Adrenal gland (tissue), 12 donors: Measurements from ENCODE around the gene SPAG17. TPM values are rescaled to one million over a fixed set of nuclear protein-coding genes. Genes with fewer than 3 reads are reported as not detected.

ENCODE experiments used
- DNase-seq, 7 donors: peaks; one replicate each; pipeline ENCODE4 v3.0.0-alpha.2; 2019 to 2020
- H3K27ac ChIP-seq, 5 donors: fragments of 200-600 bp; sonication (generic) in 4 of 5; 1 replicate in 3 of 5; 2 replicates in 2 of 5; pipeline versions ENCODE4 v1.5.1 to v1.8.0; 2016 to 2020; ENCODE audit warnings: mild to moderate bottlenecking in 1 of 5
- H3K27me3 ChIP-seq: fragments of 200-600 bp; 2 replicates; pipeline ENCODE4 v1.8.0; 2021
- H3K36me3 ChIP-seq, 2 donors: fragments of 200-600 bp; replicated peaks in 1 of 2; 1 replicate in 1 of 2; 2 replicates in 1 of 2; pipeline versions ENCODE4 v1.5.1 to v1.8.0; 2018 to 2022
- H3K4me1 ChIP-seq, 2 donors: fragments of 200-600 bp; replicated peaks in 1 of 2; 1 replicate in 1 of 2; 2 replicates in 1 of 2; pipeline versions ENCODE4 v1.5.1 to v1.8.0; 2018 to 2021
- H3K4me3 ChIP-seq, 4 donors: fragments of 200-600 bp; sonication (generic) in 3 of 4; one replicate each; pipeline ENCODE4 v1.5.1; 2016 to 2018
- H3K9me3 ChIP-seq, 3 donors: fragments of 200-600 bp; sonication (generic) in 1 of 3; replicated peaks in 1 of 3; 1 replicate in 2 of 3; 2 replicates in 1 of 3; pipeline versions ENCODE4 v1.5.1 to v1.8.0; 2016 to 2021
- POLR2A ChIP-seq, 2 donors: fragments of 450-650 bp; IDR thresholded peaks; one replicate each; pipeline ENCODE4 v1.6.1; 2017; ENCODE audit warnings: antibody characterized with exemption in 2 of 2, mild to moderate bottlenecking in 2 of 2, moderate library complexity in 1 of 2
- WGBS, 4 donors: extraction: QIAGEN DNeasy Blood & Tissue Kit in 2 of 4; methylation state at CpG; one replicate each; pipeline versions ENCODE4 v1.1.5 to v1.1.7; 2013 to 2017; 5-methylcytosine and 5-hydroxymethylcytosine counted together
- intact Hi-C, 2 donors: fragments of 100-400 bp; cut with DNase I; formaldehyde crosslinking; loops; one replicate each; pipeline versions ENCODE4 v1.14.1 to v1.15.0; 2022 to 2023
- polyA plus RNA-seq, 3 donors: library from polyadenylated mRNA; stranded (reverse); fragments of 200-250 nt in 2 of 3; fragments of 350-450 nt in 1 of 3; fragmentation: Illumina TruSeq in 1 of 3; extraction: RNeasy Lipid Tissue Mini Kit (QIAGEN cat#74804) in 1 of 3; gene quantifications; one replicate each; pipeline ENCODE4 v1.2.3, GENCODE V29; 2013 to 2014
- total RNA-seq, 9 donors: library from RNA; depleted of rRNA in 4 of 9; stranded (reverse); fragments of >200 nt in 4 of 9; fragments of 120-200 nt in 1 of 9; fragmentation: NEBNext Ultra II Directional in 1 of 9; extraction: Animal tissue kit (Norgen Biotek cat#: 25700) in 1 of 9; gene quantifications; one replicate each; pipeline versions ENCODE4 v1.1.0 to v1.2.4, GENCODE V29; 2013 to 2023
- TF ChIP-seq, protein P1 (sequence below), 6 experiments: fragments of 450-650 bp in 4 of 6; fragments of 200-600 bp in 2 of 6; sonication (generic) in 1 of 6; IDR thresholded peaks; 1 replicate in 5 of 6; 2 replicates in 1 of 6; pipeline versions ENCODE4 v1.5.1 to v1.8.0; 2016 to 2021; ENCODE audit warnings: antibody characterized with exemption in 6 of 6, mild to moderate bottlenecking in 2 of 6, moderate library complexity in 1 of 6
- donor health status: healthy with polysubstance abuse.
- donor health status: Bipolar disorder and iron deficiency.
- donor health status: DM: yes; HTN: yes; CAD: no.
- donor health status: DM: no; HTN: no; CAD: no.
- donor health status: DM: no; HTN: no; CAD: no.
- donor health status: DM: yes; HTN: yes; CAD: no.

The SPAG17 gene
- total and polyA plus RNA-seq, 12 donors, result 0.07 to 2.2 (median 0.57) TPM; not detected in 1

DNA sequence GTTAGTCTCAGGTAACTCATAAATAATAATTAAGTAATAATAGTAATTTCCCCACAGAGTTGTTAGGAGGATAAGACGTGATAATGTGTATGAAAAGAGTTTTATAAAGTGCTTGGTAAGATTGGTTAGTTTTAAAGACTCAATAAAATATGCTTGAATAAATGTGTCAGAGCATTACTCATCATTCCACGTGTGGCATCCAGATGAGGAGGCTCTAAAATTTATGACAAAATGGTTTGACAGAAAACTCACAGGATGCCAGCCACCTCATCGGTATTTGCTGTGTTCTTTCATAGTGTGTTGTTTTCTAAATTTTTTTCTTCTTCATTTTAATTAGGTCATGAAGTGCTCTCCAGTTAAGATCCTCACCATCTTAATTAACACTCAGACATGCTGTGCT lies 19.1 kb upstream of the SPAG17 start:
- Histone ChIP-seq H3K4me1 (no peaks in the 10 kb centered on the region), H3K27ac (no peak overlapping the region), H3K9me3 (no peaks in the 10 kb centered on the region), H3K27me3 (no peaks in the 10 kb centered on the region), H3K4me3 (no peak overlapping the region), H3K36me3 (no peaks in the 10 kb centered on the region)
- TF ChIP-seq POLR2A (IDR thresholded peaks at IDR 0.05), result no peak
- TF ChIP-seq, protein P1, sequence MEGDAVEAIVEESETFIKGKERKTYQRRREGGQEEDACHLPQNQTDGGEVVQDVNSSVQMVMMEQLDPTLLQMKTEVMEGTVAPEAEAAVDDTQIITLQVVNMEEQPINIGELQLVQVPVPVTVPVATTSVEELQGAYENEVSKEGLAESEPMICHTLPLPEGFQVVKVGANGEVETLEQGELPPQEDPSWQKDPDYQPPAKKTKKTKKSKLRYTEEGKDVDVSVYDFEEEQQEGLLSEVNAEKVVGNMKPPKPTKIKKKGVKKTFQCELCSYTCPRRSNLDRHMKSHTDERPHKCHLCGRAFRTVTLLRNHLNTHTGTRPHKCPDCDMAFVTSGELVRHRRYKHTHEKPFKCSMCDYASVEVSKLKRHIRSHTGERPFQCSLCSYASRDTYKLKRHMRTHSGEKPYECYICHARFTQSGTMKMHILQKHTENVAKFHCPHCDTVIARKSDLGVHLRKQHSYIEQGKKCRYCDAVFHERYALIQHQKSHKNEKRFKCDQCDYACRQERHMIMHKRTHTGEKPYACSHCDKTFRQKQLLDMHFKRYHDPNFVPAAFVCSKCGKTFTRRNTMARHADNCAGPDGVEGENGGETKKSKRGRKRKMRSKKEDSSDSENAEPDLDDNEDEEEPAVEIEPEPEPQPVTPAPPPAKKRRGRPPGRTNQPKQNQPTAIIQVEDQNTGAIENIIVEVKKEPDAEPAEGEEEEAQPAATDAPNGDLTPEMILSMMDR (IDR thresholded peaks at IDR 0.05), result no peak
- intact Hi-C loops, result no loop called here
- WGBS, 4 donors, result 66 to 73% (median 72%) methylated on average over 3 of the region's 3 CpGs
- DNase-seq, result no peak

DNA sequence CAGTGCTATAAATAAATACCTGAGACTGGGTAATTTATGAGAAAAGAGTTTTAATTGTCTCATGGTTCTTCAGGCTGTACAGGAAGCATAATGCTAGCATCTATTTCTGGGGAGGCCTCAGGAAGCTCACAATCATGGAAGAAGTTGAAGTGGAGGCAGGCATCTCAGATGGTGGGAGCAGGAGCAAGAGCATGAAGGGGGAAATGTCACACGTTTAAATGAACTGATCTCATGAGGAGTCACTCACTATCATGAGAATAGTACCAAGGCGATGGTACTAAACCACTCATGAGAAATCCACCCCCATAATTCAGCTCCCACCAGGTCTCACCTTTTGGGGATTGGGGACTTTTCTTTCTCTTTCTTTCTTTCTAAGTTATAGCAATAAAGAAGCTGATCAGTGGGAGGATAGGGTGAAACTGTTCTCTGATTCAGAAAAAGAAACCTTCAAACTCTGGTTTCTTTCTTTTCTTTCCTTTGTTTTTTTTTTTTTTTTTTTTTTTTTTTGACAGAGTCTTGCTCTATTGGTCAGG lies 17.1 kb upstream of the SPAG17 start:
- DNase-seq, result no peak
- Histone ChIP-seq H3K4me3 (no peak overlapping the region), H3K9me3 (no peaks in the 10 kb centered on the region), H3K27ac (no peak overlapping the region), H3K4me1 (no peaks in the 10 kb centered on the region), H3K36me3 (no peaks in the 10 kb centered on the region), H3K27me3 (no peaks in the 10 kb centered on the region)
- TF ChIP-seq, protein P1 (IDR thresholded peaks at IDR 0.05), result no peak
- TF ChIP-seq POLR2A (IDR thresholded peaks at IDR 0.05), result no peak
- intact Hi-C loops, result no loop called here
- WGBS, 4 donors, result 47 to 75% (median 67%) methylated on average over 2 of the region's 2 CpGs

DNA sequence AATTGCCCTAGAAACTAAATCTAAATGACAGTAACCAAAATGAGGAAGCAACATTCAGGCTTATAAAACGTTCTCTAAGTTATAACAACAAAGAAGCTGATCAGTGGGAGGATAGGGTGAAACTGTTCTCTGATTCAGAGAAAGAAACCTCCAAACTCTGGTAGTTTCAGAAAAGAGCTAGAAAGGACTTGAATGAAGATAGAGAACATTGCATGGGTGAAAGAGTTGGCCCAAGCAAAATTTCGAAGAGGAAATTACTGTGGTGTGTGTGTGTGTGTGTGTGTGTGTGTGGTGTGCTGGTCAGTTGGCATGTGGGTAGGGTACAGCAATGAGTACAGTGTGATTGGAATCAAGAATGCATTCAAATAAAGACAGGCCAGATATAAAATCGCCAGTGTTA lies 16.5 kb upstream of the SPAG17 start:
- WGBS, 4 donors, result 49 to 67% (median 57%) methylated on average over 3 of the region's 3 CpGs
- TF ChIP-seq, protein P1 (IDR thresholded peaks at IDR 0.05), result no peak
- TF ChIP-seq POLR2A (IDR thresholded peaks at IDR 0.05), result no peak

DNA sequence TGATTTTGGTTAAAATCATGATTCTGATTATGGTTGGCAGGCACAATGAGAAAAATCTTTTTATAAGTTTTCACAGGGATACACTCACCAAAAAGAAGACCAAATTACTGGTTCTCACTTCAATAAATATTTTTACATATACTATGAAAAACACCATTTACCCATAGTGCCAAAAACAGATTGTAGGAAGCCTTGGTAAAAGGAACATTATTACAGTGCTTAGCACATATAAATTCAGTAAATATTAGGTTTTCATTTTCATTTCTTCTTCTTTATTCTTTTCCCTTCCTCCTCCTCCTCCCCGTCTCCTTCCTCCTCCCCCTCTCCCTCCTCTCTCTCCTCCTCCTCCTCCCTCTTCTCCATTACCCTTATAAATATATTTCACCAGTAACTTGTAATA lies 15.8 kb upstream of the SPAG17 start:
- no peak for DNase-seq
- Histone ChIP-seq H3K4me3 (no peak overlapping the region), H3K27ac (no peak overlapping the region), H3K4me1 (no peaks in the 10 kb centered on the region), H3K36me3 (no peaks in the 10 kb centered on the region), H3K27me3 (no peaks in the 10 kb centered on the region), H3K9me3 (no peaks in the 10 kb centered on the region)
- 45 to 73% (median 53%) methylated on average over 1 of the region's 1 CpG for whole genome bisulfite sequencing, 4 donors
- TF ChIP-seq, protein P1 (IDR thresholded peaks at IDR 0.05), result no peak
- no peak for TF ChIP-seq POLR2A (IDR thresholded peaks at IDR 0.05)
- intact Hi-C loops, result no loop called here

More for the DNA sequence above, 16.5 kb upstream of the SPAG17 start:
- DNase-seq, result no peak
- Histone ChIP-seq H3K4me3 (no peak overlapping the region), H3K9me3 (no peaks in the 10 kb centered on the region), H3K4me1 (no peaks in the 10 kb centered on the region), H3K27me3 (no peaks in the 10 kb centered on the region), H3K36me3 (no peaks in the 10 kb centered on the region), H3K27ac (no peak overlapping the region)
- intact Hi-C loops, result no loop called here
